Peyer's patch (tissue), 4 donors: Measurements from ENCODE around the gene PDLIM1. TPM values are rescaled to one million over a fixed set of nuclear protein-coding genes. Genes with fewer than 3 reads are reported as not detected.

Source experiments
- DNase-seq, 3 donors: peaks; one replicate each; pipeline ENCODE4 v3.0.0-alpha.2; 2017 to 2019
- H3K27ac ChIP-seq, 4 donors: fragments of 200-600 bp; sonication (generic); one replicate each; pipeline ENCODE4 v1.5.1; 2016 to 2019
- H3K27me3 ChIP-seq, 2 donors: fragments of 200-600 bp; sonication (generic); one replicate each; pipeline ENCODE4 v1.5.1; 2019
- H3K36me3 ChIP-seq, 3 donors: fragments of 200-600 bp; sonication (generic); one replicate each; pipeline ENCODE4 v1.5.1; 2016 to 2019
- H3K4me1 ChIP-seq, 4 donors: fragments of 200-600 bp; sonication (generic); one replicate each; pipeline ENCODE4 v1.5.1; 2016 to 2019
- H3K4me3 ChIP-seq, 4 donors: fragments of 200-600 bp; sonication (generic); 1 replicate in 3 of 4; 2 replicates in 1 of 4; pipeline ENCODE4 v1.5.1; 2016 to 2019; ENCODE audit warnings: mild to moderate bottlenecking in 1 of 4
- H3K9me3 ChIP-seq, 4 donors: fragments of 200-600 bp; sonication (generic); one replicate each; pipeline ENCODE4 v1.5.1; 2016 to 2019; ENCODE audit warnings: mild to moderate bottlenecking in 1 of 4
- POLR2A ChIP-seq, 2 donors: fragments of 450-650 bp; IDR thresholded peaks; one replicate each; pipeline ENCODE4 v1.5.1; 2017; ENCODE audit warnings: antibody characterized with exemption in 2 of 2, mild to moderate bottlenecking in 2 of 2, moderate library complexity in 2 of 2
- total RNA-seq, 4 donors: library from RNA; depleted of rRNA; stranded (reverse); fragments of >200 nt; gene quantifications; one replicate each; pipeline ENCODE4 v1.1.0, GENCODE V29; 2016
- TF ChIP-seq, protein P1 (sequence below), 6 experiments: fragments of 450-650 bp in 4 of 6; fragments of 200-600 bp in 2 of 6; sonication (generic) in 1 of 6; IDR thresholded peaks; one replicate each; pipeline ENCODE4 v1.5.1; 2017 to 2019; ENCODE audit warnings: antibody characterized with exemption in 6 of 6, mild to moderate bottlenecking in 3 of 6, moderate library complexity in 1 of 6

The PDLIM1 gene
- total RNA-seq, 4 donors from 2014 or later = 180 to 351 (median 240) TPM

DNA sequence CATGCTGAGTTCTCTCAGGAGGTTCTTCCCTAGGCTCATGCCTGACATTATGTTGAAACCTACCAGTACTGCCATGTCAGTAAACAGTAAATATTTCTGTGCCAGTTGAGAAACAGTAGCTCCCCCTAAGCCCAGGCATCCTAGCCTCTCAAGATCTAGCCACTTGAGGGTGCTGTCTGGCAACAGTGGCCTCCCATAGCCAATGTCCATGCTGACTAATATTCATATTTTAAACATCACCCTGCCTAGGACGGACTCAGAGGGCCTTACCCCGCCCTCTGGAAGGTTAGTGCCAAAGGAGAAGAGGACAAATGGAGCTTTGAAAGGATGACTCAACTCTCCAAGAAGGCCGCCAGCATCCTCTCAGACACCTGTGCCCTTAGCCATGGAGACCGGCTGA lies 89.1 kb downstream of the PDLIM1 start:
- Histone ChIP-seq H3K4me3 (no peak overlapping the region), H3K4me1 (no peaks in the 10 kb centered on the region), H3K27me3 (no peaks in the 10 kb centered on the region), H3K36me3 (no peaks in the 10 kb centered on the region), H3K9me3 (no peaks in the 10 kb centered on the region), H3K27ac (no peak overlapping the region)
- no peak for DNase-seq
- TF ChIP-seq, protein P1, sequence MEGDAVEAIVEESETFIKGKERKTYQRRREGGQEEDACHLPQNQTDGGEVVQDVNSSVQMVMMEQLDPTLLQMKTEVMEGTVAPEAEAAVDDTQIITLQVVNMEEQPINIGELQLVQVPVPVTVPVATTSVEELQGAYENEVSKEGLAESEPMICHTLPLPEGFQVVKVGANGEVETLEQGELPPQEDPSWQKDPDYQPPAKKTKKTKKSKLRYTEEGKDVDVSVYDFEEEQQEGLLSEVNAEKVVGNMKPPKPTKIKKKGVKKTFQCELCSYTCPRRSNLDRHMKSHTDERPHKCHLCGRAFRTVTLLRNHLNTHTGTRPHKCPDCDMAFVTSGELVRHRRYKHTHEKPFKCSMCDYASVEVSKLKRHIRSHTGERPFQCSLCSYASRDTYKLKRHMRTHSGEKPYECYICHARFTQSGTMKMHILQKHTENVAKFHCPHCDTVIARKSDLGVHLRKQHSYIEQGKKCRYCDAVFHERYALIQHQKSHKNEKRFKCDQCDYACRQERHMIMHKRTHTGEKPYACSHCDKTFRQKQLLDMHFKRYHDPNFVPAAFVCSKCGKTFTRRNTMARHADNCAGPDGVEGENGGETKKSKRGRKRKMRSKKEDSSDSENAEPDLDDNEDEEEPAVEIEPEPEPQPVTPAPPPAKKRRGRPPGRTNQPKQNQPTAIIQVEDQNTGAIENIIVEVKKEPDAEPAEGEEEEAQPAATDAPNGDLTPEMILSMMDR (IDR thresholded peaks at IDR 0.05) = no peak
- no peak for TF ChIP-seq POLR2A (IDR thresholded peaks at IDR 0.05)

DNA sequence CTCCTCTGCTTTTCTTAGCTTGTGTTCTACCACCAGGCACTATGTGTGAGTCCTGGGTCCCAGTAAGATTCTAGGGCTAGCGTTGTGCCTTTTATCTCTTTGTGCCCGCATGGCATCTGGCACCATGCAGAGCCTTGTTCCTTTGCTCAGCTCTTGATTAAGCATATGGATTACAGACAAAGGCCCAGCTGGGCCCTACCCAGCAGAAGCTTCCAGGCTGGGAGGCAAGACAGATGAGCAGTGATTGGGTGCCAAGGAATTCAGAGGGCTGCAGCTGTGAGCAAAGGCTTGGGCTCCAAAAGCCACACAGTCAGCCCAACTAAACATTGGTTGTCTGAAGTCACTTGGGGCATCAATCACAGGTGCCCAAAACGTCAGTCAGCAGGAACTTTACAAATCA lies 94.8 kb downstream of the PDLIM1 start:
- TF ChIP-seq POLR2A (IDR thresholded peaks at IDR 0.05) = no peak
- TF ChIP-seq, protein P1 (IDR thresholded peaks at IDR 0.05) = no peak
- DNase-seq = no peak
- H3K4me3 ChIP-seq = no peak overlapping the region
- no peaks in the 10 kb centered on the region for H3K4me1 ChIP-seq
- no peaks in the 10 kb centered on the region for H3K9me3 ChIP-seq
- no peak overlapping the region for H3K27ac ChIP-seq
- H3K36me3 ChIP-seq = no peaks in the 10 kb centered on the region
- no peaks in the 10 kb centered on the region for H3K27me3 ChIP-seq

DNA sequence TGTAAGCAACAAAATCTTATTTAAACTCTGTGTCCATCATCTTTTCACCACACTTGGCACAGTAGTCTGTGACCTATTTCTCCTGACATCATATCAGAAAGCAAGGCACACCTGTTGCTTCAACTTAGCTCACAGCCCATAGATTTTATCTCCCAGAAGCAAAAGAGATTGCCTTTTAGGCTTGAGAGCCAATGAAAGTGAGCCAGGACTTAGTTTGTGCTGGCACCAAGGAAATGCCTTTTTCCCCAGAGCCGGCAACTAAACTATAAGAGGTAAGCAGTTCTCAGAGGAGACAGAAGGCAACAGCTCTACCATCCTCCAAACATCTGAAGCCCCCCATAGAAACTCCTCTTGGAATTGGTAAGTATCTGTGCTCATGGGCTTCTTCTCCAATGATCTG lies 96.9 kb downstream of the PDLIM1 start, which contains the start of gene ACSM6:
ACSM6 (plus strand) TSS at position 295 of the 400 bp plus-strand sequence. CDS start 248 bp downstream, outside the sequence.
- no peak within 1 kb of the TSS for H3K4me3 ChIP-seq
- H3K36me3 ChIP-seq = no peaks in the 10 kb centered on the region
- no peaks in the 10 kb centered on the region for H3K4me1 ChIP-seq
- H3K9me3 ChIP-seq = no peaks in the 10 kb centered on the region
- no peak for DNase-seq
- no peak for TF ChIP-seq POLR2A (IDR thresholded peaks at IDR 0.05)
- TF ChIP-seq, protein P1 (IDR thresholded peaks at IDR 0.05) = no peak
- no peak within 1 kb of the TSS for H3K27ac ChIP-seq
- no peaks in the 10 kb centered on the region for H3K27me3 ChIP-seq

DNA sequence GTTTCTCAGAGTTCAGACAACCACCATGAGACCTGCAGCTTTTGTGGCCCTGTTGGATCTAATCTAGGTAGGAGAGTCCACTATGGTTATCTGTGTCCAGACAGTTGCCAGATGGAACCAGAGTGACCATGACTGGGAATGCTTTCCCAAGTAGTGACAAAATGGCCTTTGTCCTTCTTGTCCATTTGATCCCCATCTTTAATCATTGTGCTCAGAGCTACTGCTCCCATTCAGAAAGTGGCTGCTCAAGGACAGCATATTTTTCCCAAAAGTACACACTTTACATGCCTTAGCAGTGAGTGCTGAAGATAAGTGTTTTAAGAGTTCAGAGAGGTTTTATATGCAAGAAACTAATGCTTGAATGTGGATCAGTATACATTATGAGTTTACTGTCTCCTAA lies 102.2 kb downstream of the PDLIM1 start:
- H3K27me3 ChIP-seq = no peaks in the 10 kb centered on the region
- TF ChIP-seq POLR2A (IDR thresholded peaks at IDR 0.05) = no peak
- TF ChIP-seq, protein P1 (IDR thresholded peaks at IDR 0.05) = no peak

DNA sequence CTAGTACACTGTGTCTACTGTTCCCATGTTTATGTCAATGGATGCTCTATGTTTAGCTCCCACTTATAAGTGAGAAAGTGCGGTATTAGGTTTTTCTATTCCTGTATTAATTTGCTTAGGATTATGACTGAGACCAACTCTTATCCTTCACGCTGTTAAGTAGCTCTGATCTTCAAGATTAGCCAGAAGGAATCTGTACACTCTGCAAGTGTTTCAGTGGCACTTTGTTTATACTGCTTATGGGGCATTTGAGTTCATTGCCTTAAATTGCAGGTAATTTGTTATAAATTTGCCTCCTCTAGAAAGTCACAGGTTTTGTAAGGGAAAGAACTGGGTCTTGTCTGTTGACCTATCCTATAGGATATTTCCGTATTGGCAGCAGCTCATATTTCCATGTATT lies 103.2 kb downstream of the PDLIM1 start:
- TF ChIP-seq, protein P1 (IDR thresholded peaks at IDR 0.05) = no peak
- no peak for TF ChIP-seq POLR2A (IDR thresholded peaks at IDR 0.05)
- Histone ChIP-seq H3K9me3 (no peaks in the 10 kb centered on the region), H3K4me3 (no peak overlapping the region), H3K27ac (no peak overlapping the region), H3K27me3 (no peaks in the 10 kb centered on the region), H3K36me3 (no peaks in the 10 kb centered on the region), H3K4me1 (no peaks in the 10 kb centered on the region)
- DNase-seq = no peak

More for the DNA sequence above, 102.2 kb downstream of the PDLIM1 start:
- no peaks in the 10 kb centered on the region for H3K9me3 ChIP-seq
- no peaks in the 10 kb centered on the region for H3K4me1 ChIP-seq
- H3K36me3 ChIP-seq = no peaks in the 10 kb centered on the region
- DNase-seq = no peak
- no peak overlapping the region for H3K27ac ChIP-seq
- H3K4me3 ChIP-seq = no peak overlapping the region

Other genes starting within 250 kb of the PDLIM1 start
- 10 to 100 TPM in 1 of 4 donors, 1 to 10 TPM in 1, under 1 TPM in 1, not detected in 1; 0.95 to 14.2 (median 5.0) TPM for gene CYP2C8, start 221.5 kb downstream of the PDLIM1 start, total RNA-seq
- not detected for gene ACSM6, start 96.8 kb downstream of the PDLIM1 start, total RNA-seq